ENCODE data around the gene TALDO1. TPM values are rescaled to one million over a fixed set of nuclear protein-coding genes. Genes with fewer than 3 reads are reported as not detected.

The TALDO1 gene
- total and polyA plus RNA-seq, 8 donors: 50.3 to 83.9 (median 74.6) TPM

- intact Hi-C loops (cut with DNase I): no loop called here
- WGBS, 2 donors: 85 to 90% methylated on average over 7 to 15 of the region's 15 CpGs
- peaks cover 0 to 14% (median 4%) of the 10 kb centered on the region in 3 donors for H3K36me3 ChIP-seq
- peaks cover 8 to 14% (median 8%) of the 10 kb centered on the region in 3 donors for H3K4me1 ChIP-seq
- H3K27ac ChIP-seq: no peak overlapping the region
- H3K27me3 ChIP-seq: no peaks in the 10 kb centered on the region
- H3K9me3 ChIP-seq: no peaks in the 10 kb centered on the region
- DNase-seq (peak in 2 of 6 donors; percentile 17 to 80), ATAC-seq (no peak), FAIRE-seq (no peak)
- H3K4me3 ChIP-seq: no peak overlapping the region
- TF ChIP-seq, protein P1, sequence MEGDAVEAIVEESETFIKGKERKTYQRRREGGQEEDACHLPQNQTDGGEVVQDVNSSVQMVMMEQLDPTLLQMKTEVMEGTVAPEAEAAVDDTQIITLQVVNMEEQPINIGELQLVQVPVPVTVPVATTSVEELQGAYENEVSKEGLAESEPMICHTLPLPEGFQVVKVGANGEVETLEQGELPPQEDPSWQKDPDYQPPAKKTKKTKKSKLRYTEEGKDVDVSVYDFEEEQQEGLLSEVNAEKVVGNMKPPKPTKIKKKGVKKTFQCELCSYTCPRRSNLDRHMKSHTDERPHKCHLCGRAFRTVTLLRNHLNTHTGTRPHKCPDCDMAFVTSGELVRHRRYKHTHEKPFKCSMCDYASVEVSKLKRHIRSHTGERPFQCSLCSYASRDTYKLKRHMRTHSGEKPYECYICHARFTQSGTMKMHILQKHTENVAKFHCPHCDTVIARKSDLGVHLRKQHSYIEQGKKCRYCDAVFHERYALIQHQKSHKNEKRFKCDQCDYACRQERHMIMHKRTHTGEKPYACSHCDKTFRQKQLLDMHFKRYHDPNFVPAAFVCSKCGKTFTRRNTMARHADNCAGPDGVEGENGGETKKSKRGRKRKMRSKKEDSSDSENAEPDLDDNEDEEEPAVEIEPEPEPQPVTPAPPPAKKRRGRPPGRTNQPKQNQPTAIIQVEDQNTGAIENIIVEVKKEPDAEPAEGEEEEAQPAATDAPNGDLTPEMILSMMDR (IDR thresholded peaks at IDR 0.05): no peak
Measured at GRCh38 chr11:792535-792821, 45.2 kb downstream of the TALDO1 start.

GRCh38 chr11:792873-793272 lies 45.6 kb downstream of the TALDO1 start:
- FAIRE-seq: no peak
- TF ChIP-seq, protein P1 (IDR thresholded peaks at IDR 0.05): no peak
- Histone ChIP-seq H3K36me3 (peaks cover 0 to 14% (median 4%) of the 10 kb centered on the region in 3 donors), H3K4me3 (peak overlapping the region in 1 of 4 donors; percentile 72), H3K9me3 (no peaks in the 10 kb centered on the region), H3K27me3 (no peaks in the 10 kb centered on the region), H3K27ac (no peak overlapping the region), H3K4me1 (peaks cover 8 to 14% (median 8%) of the 10 kb centered on the region in 3 donors)
- ATAC-seq: no peak
- intact Hi-C loops (cut with DNase I): no loop called here
- whole genome bisulfite sequencing, 2 donors: 73 to 86% methylated on average over 12 to 13 of the region's 13 CpGs
- DNase-seq: peak in 3 of 6 donors; percentile 35 to 74 (median 63)

DNA sequence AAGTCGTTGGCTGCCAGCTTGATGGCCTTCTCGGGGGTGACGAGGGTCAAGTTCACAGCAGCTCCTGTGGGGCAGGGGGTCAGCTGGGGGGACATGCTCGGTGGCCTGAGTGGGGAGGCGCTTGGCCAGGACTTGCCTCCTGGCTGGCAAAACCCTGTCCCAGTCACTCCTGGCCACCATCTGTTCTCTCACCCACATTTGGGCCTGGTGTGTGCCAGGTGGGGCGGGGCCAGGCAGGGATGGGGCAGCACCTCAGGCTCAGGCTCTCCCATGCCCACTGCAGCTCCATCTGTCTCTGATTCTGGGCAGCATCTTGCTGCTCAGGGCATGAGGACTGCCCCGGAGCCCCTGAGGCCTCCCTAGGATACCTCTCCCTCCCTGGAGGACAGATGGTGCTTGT lies 46.3 kb downstream of the TALDO1 start:
- peak; percentile 30 to 48 (median 41) for ATAC-seq
- no peak for FAIRE-seq

GRCh38 chr11:794013-794765 lies 46.9 kb downstream of the TALDO1 start:
- ATAC-seq (peak; percentile 0 to 8 (median 2)), FAIRE-seq (no peak), DNase-seq (peak in 4 of 6 donors; percentile 45 to 90 (median 60))
- no peaks in the 10 kb centered on the region for H3K27me3 ChIP-seq
- H3K36me3 ChIP-seq: peaks cover 0 to 14% (median 4%) of the 10 kb centered on the region in 3 donors
- H3K27ac ChIP-seq: peak overlapping the region; percentile 86 to 90 (median 88)
- TF ChIP-seq, protein P1 (IDR thresholded peaks at IDR 0.05): no peak
- WGBS, 2 donors: 36 to 37% methylated on average over 30 to 31 of the region's 31 CpGs
- H3K4me3 ChIP-seq: peak overlapping the region in 3 of 4 donors; percentile 60 to 85 (median 72)
- peaks cover 8 to 17% (median 8%) of the 10 kb centered on the region in 3 donors for H3K4me1 ChIP-seq
- intact Hi-C loops (cut with DNase I): no loop called here
- H3K9me3 ChIP-seq: no peaks in the 10 kb centered on the region

More for the DNA sequence above, 46.3 kb downstream of the TALDO1 start:
- no peaks in the 10 kb centered on the region for H3K27me3 ChIP-seq
- peak; percentile 85 to 96 (median 90) for DNase-seq
- intact Hi-C loops (cut with DNase I): no loop called here
- H3K9me3 ChIP-seq: no peaks in the 10 kb centered on the region
- WGBS, 2 donors: 38 to 41% methylated on average over 7 of the region's 7 CpGs
- TF ChIP-seq, protein P1 (IDR thresholded peaks at IDR 0.05): no peak
- peaks cover 0 to 14% (median 4%) of the 10 kb centered on the region in 3 donors for H3K36me3 ChIP-seq
- peak overlapping the region in 3 of 4 donors; percentile 86 to 90 (median 89) for H3K27ac ChIP-seq
- peak overlapping the region in 3 of 4 donors; percentile 60 to 85 (median 72) for H3K4me3 ChIP-seq
- H3K4me1 ChIP-seq: peaks cover 8 to 17% (median 8%) of the 10 kb centered on the region in 3 donors

All from pancreas (tissue), 10 donors.